Activated CD4-positive, alpha-beta T cell treated with anti-CD3 and anti-CD28 coated beads, Interleukin-2, amount 10 ng/mL, durations not matched to agents 7 days and 5 days (primary cell): ENCODE data around the gene EPAS1. TPM values are rescaled to one million over a fixed set of nuclear protein-coding genes. Genes with fewer than 3 reads are reported as not detected.
"Not testable (repeated sequence)": the region's sequence is repeated elsewhere in the genome, so short reads cannot be mapped to it uniquely, and the experiment has no call there.

Experiments
- CTCF ChIA-PET: fragments of 350-600 bp; sonication (Branson Sonifier 250); formaldehyde crosslinking; loops from one replicate; lab custom pipeline; 2021; ENCODE audit warnings: antibody characterized with exemption; lab: Charles Lee
- POLR2A ChIA-PET: fragments of 350-600 bp; sonication (Branson Sonifier 250); formaldehyde crosslinking; loops from one replicate; lab custom pipeline; 2021; ENCODE audit warnings: antibody characterized with exemption; lab: Charles Lee
- DNase-seq: peaks from one replicate; pipeline ENCODE4 v3.0.0-alpha.2; 2020
- H3K27ac Mint-ChIP-seq: one replicate; pipeline ENCODE4 v1.8.0; 2021; ENCODE audit warnings: mild to moderate bottlenecking, moderate library complexity, mixed read lengths
- H3K27me3 Mint-ChIP-seq: one replicate; pipeline ENCODE4 v1.8.0; 2021; ENCODE audit warnings: mixed read lengths
- H3K36me3 Mint-ChIP-seq: one replicate; pipeline ENCODE4 v1.8.0; 2021; ENCODE audit warnings: low read depth, mixed read lengths
- H3K4me1 Mint-ChIP-seq: one replicate; pipeline ENCODE4 v1.8.0; 2021; ENCODE audit warnings: mixed read lengths
- H3K4me3 Mint-ChIP-seq: one replicate; pipeline ENCODE4 v1.8.0; 2021; ENCODE audit warnings: mild to moderate bottlenecking, moderate library complexity, mixed read lengths
- H3K9me3 Mint-ChIP-seq: one replicate; pipeline ENCODE4 v1.8.0; 2021; ENCODE audit warnings: mixed read lengths
- total RNA-seq, 2 experiments: library from RNA; stranded (reverse); gene quantifications; one replicate each; pipeline ENCODE4 v1.2.3, GENCODE V29; 2021

The EPAS1 gene
- total RNA-seq, 2 experiments from 2014 or later = 6.9 to 7.9 TPM

DNA sequence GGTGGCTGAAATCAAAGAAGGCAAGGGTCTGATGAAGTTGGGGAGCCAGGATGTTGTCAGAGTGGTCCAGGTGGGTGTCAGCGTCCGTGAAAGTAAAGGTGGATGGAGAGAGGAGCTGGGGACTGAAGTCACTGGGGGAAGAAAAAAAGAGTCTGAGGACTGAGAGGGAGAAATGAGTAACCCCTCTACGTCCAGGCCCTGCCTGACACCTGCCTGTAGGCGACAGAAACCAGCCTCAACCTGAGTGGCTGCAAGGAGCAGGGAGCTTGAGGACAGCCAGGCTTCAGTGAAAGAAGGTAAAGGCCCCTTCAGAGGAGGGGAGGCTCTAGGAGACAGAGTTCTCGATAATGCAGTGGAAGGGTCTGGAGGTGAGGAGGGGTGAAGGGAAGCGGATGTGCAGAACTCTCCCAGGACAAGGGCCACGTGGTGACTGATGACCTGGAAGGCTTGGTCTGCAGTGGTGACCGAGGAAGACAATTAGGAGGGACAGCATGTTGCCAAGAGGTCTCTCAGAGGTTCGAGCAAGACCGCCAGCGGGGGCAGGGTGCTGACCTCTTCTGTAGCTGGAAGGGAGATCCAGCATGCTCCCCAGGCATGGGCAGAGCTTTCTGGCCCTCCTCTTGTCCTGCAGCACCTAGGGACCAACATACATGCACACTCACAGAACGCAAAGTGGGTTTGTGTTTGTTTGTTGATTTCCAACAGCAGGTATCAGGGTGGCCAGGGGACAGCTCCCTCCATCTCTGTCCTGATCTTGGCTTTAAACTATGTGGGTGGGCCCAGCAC, 95.5 kb downstream of the EPAS1 start:
- DNase-seq = no peak
- peaks cover 3% of the 10 kb centered on the region for H3K4me1 Mint-ChIP-seq
- H3K4me3 Mint-ChIP-seq = no peak overlapping the region
- H3K9me3 Mint-ChIP-seq = no peaks in the 10 kb centered on the region
- no peaks in the 10 kb centered on the region for H3K36me3 Mint-ChIP-seq
- peaks cover 9% of the 10 kb centered on the region for H3K27me3 Mint-ChIP-seq
- ChIA-PET CTCF (interaction anchor here (1.1 kb wide), 1 partner anchor 386 kb away, joined by 3 read pairs; no protein-coding TSS in a partner anchor), POLR2A (no interaction called here)
- no peak overlapping the region for H3K27ac Mint-ChIP-seq

GRCh38 chr2:46393347-46393820, 96.2 kb downstream of the EPAS1 start:
- POLR2A ChIA-PET = no interaction called here
- Mint-ChIP-seq H3K4me1 (peaks cover 3% of the 10 kb centered on the region), H3K27ac (no peak overlapping the region), H3K36me3 (no peaks in the 10 kb centered on the region), H3K4me3 (no peak overlapping the region), H3K9me3 (no peaks in the 10 kb centered on the region), H3K27me3 (peaks cover 14% of the 10 kb centered on the region)
- CTCF ChIA-PET = interaction anchor here (1.1 kb wide), 1 partner anchor 386 kb away, joined by 3 read pairs; no protein-coding TSS in a partner anchor
- no peak for DNase-seq

DNA sequence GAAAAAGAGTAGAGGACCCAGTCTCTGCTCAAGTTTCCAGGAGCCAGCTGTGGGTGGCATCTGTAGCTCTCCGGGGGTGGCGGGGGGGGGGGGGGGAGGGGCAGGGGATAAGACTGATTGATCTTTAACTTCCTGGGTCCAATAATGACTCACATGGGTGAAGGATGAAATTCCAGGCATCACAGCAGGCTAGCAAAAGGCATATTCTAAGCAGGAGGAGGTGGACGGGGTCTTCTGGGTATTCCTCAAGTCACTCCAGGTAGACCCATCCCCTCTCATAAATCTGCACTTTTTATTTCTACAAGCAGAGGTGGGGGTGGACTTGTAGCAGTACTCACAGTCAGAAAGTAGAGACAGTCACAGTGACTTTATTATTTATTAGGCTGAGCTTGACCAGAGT, 96.7 kb downstream of the EPAS1 start:
- H3K4me1 Mint-ChIP-seq = peaks cover 3% of the 10 kb centered on the region

DNA sequence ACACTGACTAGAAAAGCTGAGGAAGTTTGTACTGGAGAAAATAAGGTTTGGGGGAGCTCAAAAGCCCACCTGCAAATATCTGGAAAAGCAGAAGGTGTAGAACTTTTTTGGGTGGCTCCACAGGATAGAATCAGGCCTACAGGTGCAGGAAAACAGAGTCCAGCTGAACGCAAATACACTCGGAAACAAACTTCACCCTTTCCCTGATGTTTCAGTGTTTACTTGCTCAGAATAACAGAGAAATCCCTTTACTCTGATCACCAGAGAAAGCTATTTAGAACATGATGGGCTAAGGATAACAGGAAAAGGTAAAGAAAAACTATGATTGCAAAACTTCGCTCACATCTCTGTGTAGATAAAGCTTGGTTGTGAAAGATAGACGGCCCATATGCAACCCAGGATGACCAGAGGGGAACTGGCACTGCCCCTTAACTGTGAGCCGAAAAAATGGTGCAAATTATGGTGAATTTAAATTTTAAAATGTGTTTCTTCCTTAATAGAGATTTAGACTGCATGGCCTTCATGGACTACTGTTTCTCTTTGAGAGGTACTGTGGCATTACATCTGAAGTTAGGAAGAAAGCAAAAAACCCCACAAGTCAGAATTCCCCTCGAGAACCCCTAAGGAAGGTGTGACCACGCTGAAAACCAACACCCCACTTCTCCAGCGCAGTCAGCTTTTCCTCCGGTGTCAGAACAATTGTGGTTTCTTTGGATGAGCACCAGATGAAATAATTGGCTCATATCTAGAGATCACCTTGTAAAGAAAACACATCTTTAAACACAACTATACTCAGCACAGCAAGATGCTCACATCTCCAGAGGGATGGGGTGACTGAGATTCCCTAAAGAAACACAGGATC, 97.7 kb downstream of the EPAS1 start:
- CTCF ChIA-PET = interaction anchor here (0.7 kb wide), 1 partner anchor 28 kb away, joined by 3 read pairs; no protein-coding TSS in a partner anchor

More for the DNA sequence above, 96.7 kb downstream of the EPAS1 start:
- no peak for DNase-seq
- Mint-ChIP-seq H3K27me3 (peaks cover 15% of the 10 kb centered on the region), H3K9me3 (no peaks in the 10 kb centered on the region), H3K36me3 (no peaks in the 10 kb centered on the region), H3K27ac (no peak overlapping the region), H3K4me3 (no peak overlapping the region)
- POLR2A ChIA-PET = no interaction called here
- CTCF ChIA-PET = interaction anchor here (1.1 kb wide), 1 partner anchor 387 kb away, joined by 3 read pairs; no protein-coding TSS in a partner anchor

GRCh38 chr2:46395730-46396129, 98.5 kb downstream of the EPAS1 start:
- H3K9me3 Mint-ChIP-seq, H3K4me3 Mint-ChIP-seq, DNase-seq, H3K4me1 Mint-ChIP-seq, POLR2A ChIA-PET, H3K36me3 Mint-ChIP-seq, H3K27ac Mint-ChIP-seq: not testable (repeated sequence)
- H3K27me3 Mint-ChIP-seq = peaks cover 20% of the 10 kb centered on the region
- CTCF ChIA-PET = interaction anchor here (0.6 kb wide), 2 partner anchors 29 to 149 kb away, joined by 3 read pairs; no protein-coding TSS in a partner anchor

More for the DNA sequence above, 97.7 kb downstream of the EPAS1 start:
- H3K27me3 Mint-ChIP-seq = peaks cover 15% of the 10 kb centered on the region
- H3K4me1 Mint-ChIP-seq = peaks cover 3% of the 10 kb centered on the region
- H3K9me3 Mint-ChIP-seq = no peaks in the 10 kb centered on the region
- no peaks in the 10 kb centered on the region for H3K36me3 Mint-ChIP-seq
- DNase-seq = no peak
- H3K27ac Mint-ChIP-seq = no peak overlapping the region
- no peak overlapping the region for H3K4me3 Mint-ChIP-seq
- POLR2A ChIA-PET = no interaction called here

GRCh38 chr2:46400016-46400415, 102.8 kb downstream of the EPAS1 start:
- H3K9me3 Mint-ChIP-seq = no peaks in the 10 kb centered on the region
- H3K27ac Mint-ChIP-seq = no peak overlapping the region
- CTCF ChIA-PET = no interaction called here
- peaks cover 2% of the 10 kb centered on the region for H3K4me1 Mint-ChIP-seq
- POLR2A ChIA-PET = no interaction called here
- no peak overlapping the region for H3K4me3 Mint-ChIP-seq
- no peak for DNase-seq
- no peaks in the 10 kb centered on the region for H3K36me3 Mint-ChIP-seq
- H3K27me3 Mint-ChIP-seq = peaks cover 17% of the 10 kb centered on the region

GRCh38 chr2:46402874-46403273, 105.7 kb downstream of the EPAS1 start:
- ChIA-PET CTCF (no interaction called here), POLR2A (no interaction called here)
- no peak for DNase-seq
- Mint-ChIP-seq H3K36me3 (no peaks in the 10 kb centered on the region), H3K4me1 (no peaks in the 10 kb centered on the region), H3K27me3 (peaks cover 10% of the 10 kb centered on the region), H3K9me3 (no peaks in the 10 kb centered on the region), H3K27ac (no peak overlapping the region), H3K4me3 (no peak overlapping the region)

- H3K9me3 Mint-ChIP-seq = no peaks in the 10 kb centered on the region
- H3K4me3 Mint-ChIP-seq = no peak overlapping the region
- H3K36me3 Mint-ChIP-seq = no peaks in the 10 kb centered on the region
- peaks cover 5% of the 10 kb centered on the region for H3K27me3 Mint-ChIP-seq
- no peaks in the 10 kb centered on the region for H3K4me1 Mint-ChIP-seq
- no peak overlapping the region for H3K27ac Mint-ChIP-seq
- CTCF ChIA-PET = no interaction called here
- DNase-seq = no peak
- POLR2A ChIA-PET = no interaction called here
Measured at GRCh38 chr2:46404181-46404759, 107.1 kb downstream of the EPAS1 start.

- Mint-ChIP-seq H3K4me3 (no peak overlapping the region), H3K27ac (no peak overlapping the region), H3K4me1 (no peaks in the 10 kb centered on the region), H3K9me3 (no peaks in the 10 kb centered on the region), H3K27me3 (no peaks in the 10 kb centered on the region), H3K36me3 (no peaks in the 10 kb centered on the region)
- POLR2A ChIA-PET = no interaction called here
- CTCF ChIA-PET = no interaction called here
- DNase-seq = no peak
Measured at GRCh38 chr2:46407852-46408455, 110.7 kb downstream of the EPAS1 start.

- H3K36me3 Mint-ChIP-seq = no peaks in the 10 kb centered on the region
- CTCF ChIA-PET = interaction anchor here (0.6 to 0.7 kb wide), 2 partner anchors 15 to 235 kb away, joined by 3 to 4 read pairs; no protein-coding TSS in a partner anchor
- H3K27me3 Mint-ChIP-seq = no peaks in the 10 kb centered on the region
- no peaks in the 10 kb centered on the region for H3K9me3 Mint-ChIP-seq
- no peak for DNase-seq
- H3K4me1 Mint-ChIP-seq = no peaks in the 10 kb centered on the region
- no peak overlapping the region for H3K27ac Mint-ChIP-seq
- H3K4me3 Mint-ChIP-seq = no peak overlapping the region
- POLR2A ChIA-PET = no interaction called here
Measured at GRCh38 chr2:46409756-46410155, 112.5 kb downstream of the EPAS1 start.

DNA sequence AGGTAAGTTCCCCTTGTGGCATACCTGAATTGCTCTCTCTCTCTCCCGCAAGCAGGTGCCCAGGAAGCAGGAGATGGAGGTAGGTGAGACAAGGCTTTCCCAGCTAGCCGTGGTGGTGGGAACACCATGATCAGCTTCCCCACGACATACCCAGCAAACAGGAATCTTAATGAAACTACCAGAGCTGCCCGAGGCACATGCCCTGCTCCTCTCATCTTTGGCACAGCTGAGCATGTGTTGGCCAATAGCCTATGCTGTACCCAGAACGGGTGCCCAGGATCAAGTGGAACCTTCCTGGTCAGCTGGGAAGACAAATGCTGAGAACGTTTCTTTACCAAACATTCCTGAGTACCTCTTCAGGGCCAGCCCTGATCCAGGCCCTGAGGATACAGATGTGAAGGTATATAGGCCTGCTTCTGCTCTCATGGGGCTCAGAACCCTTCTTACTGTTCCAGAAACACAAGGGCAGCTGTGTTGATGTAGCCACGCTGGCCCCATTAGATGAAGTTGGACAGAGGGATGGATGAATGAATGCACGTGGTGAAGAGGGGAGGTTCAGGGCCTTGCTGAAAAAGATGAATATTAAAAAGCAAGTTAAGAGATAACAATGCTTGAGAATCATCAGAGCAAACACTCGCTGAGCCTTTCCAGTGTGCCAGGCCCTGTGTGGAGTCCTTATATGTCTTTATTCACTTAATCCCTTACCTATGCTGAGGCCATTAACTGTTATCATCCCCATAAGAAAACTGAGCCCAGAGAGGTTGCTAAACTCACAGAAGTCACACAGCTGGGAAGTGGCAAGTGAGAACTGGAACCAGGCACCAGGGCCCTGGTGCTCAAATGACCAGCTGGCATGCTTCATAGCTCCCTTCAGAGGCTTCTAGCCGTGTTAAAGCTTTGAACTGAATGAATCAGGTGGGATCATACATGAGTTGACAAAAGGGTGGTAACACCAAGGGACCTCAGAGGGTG, 113.4 kb downstream of the EPAS1 start:
- Mint-ChIP-seq H3K4me3 (no peak overlapping the region), H3K36me3 (no peaks in the 10 kb centered on the region), H3K27ac (no peak overlapping the region), H3K9me3 (no peaks in the 10 kb centered on the region), H3K27me3 (no peaks in the 10 kb centered on the region), H3K4me1 (no peaks in the 10 kb centered on the region)
- DNase-seq = no peak
- ChIA-PET POLR2A (no interaction called here), CTCF (interaction anchor here (0.6 to 0.8 kb wide), 4 partner anchors 14 to 234 kb away, joined by 3 to 4 read pairs (median 3); no protein-coding TSS in a partner anchor)
